A549 (cell line): ENCODE results near the gene ACAD11. TPM values are rescaled to one million over a fixed set of nuclear protein-coding genes. Genes with fewer than 3 reads are reported as not detected.
A peak's percentile ranks its signal among the peaks of the same experiment; 100 is the strongest.

Experiments
- ATAC-seq, 2 experiments: fragments of 200-7000 bp in 1 of 2; fragments of >200 bp in 1 of 2; cut with Nextera tagmentation in 1 of 2; cut with Tn5 transposase in 1 of 2; 3 replicates each; pipeline versions ENCODE4 v1.8.0 to v1.9.1; 2018 to 2020; ENCODE audit warnings: mild to moderate bottlenecking in 1 of 2, moderate library complexity in 1 of 2
- CTCF ChIA-PET: fragments of 300-600 bp; sonication (Branson Sonifier 250); formaldehyde crosslinking; extraction: SDS; loops from one replicate; lab custom pipeline; 2021; ENCODE audit warnings: antibody characterized with exemption, inconsistent platforms; lab: Yijun Ruan, JAX
- POLR2A ChIA-PET: fragments of 350-600 bp; formaldehyde crosslinking; extraction: SDS; loops from one replicate; lab custom pipeline; 2021; ENCODE audit warnings: antibody characterized with exemption, inconsistent platforms; lab: Yijun Ruan, JAX
- DNase-seq, 2 experiments: peaks; one replicate each; pipeline versions ENCODE4 v3.0.0 to v3.0.0-alpha.2; 2011 to 2016; ENCODE audit warnings: low read depth in 1 of 2, low spot score in 1 of 2
- FAIRE-seq: peaks from 2 replicates; lab custom pipeline; 2011; peaks lifted over from hg19 to GRCh38; lab: Jason Lieb, UNC
- H3K27ac ChIP-seq, 2 experiments: fragments of >200 bp; sonication (Bioruptor Twin); formaldehyde crosslinking; 3 replicates each; pipeline ENCODE4 v1.5.1; 2016 to 2017
- H3K4me1 ChIP-seq: fragments of >200 bp; sonication (Bioruptor Twin); formaldehyde crosslinking; 3 replicates; pipeline ENCODE4 v1.6.1; 2016
- H3K4me2 ChIP-seq: fragments of >200 bp; sonication (Bioruptor Twin); formaldehyde crosslinking; 3 replicates; pipeline ENCODE4 v1.6.1; 2016
- H3K4me3 ChIP-seq: fragments of >200 bp; sonication (Bioruptor Twin); formaldehyde crosslinking; 3 replicates; pipeline ENCODE4 v1.5.1; 2016
- H3K9me3 ChIP-seq: fragments of >200 bp; sonication (Bioruptor Twin); formaldehyde crosslinking; 3 replicates; pipeline ENCODE4 v1.6.1; 2016
- BHLHE40 ChIP-seq: IDR thresholded peaks from 2 replicates; pipeline ENCODE4 v1.6.1; 2012; ENCODE audit warnings: low read depth, low read length, inconsistent platforms
- CHD2 ChIP-seq: fragments of 150-350 bp; IDR thresholded peaks from 2 replicates; pipeline ENCODE4 v1.6.1; 2014; ENCODE audit warnings: low read length; ENCODE audit not compliant: partially characterized antibody
- CHD4 ChIP-seq: fragments of 200-600 bp; sonication (generic); IDR thresholded peaks from 2 replicates; pipeline ENCODE4 v1.6.1; 2016; ENCODE audit warnings: antibody characterized with exemption, mild to moderate bottlenecking, borderline replicate concordance
- ESRRA ChIP-seq: fragments of 150-350 bp; IDR thresholded peaks from 2 replicates; pipeline ENCODE4 v1.6.1; 2014; ENCODE audit warnings: mild to moderate bottlenecking, low read length, borderline replicate concordance
- FOXS1 ChIP-seq: fragments of 250-450 bp; sonication (Bioruptor Pico); IDR thresholded peaks from 2 replicates; pipeline ENCODE4 v1.5.0; 2020; ENCODE audit warnings: mild to moderate bottlenecking, moderate library complexity
- HDAC2 ChIP-seq: fragments of 200-600 bp; sonication (generic); IDR thresholded peaks from 2 replicates; pipeline ENCODE4 v1.6.1; 2016
- HEYL ChIP-seq: fragments of 250-450 bp; sonication (Bioruptor Pico); IDR thresholded peaks from 2 replicates; pipeline ENCODE4 v1.8.0; 2021; ENCODE audit warnings: mild to moderate bottlenecking, moderate library complexity
- HMGXB4 ChIP-seq: fragments of 250-450 bp; sonication (Bioruptor Pico); IDR thresholded peaks from 2 replicates; pipeline ENCODE4 v1.5.0; 2021; ENCODE audit warnings: mild to moderate bottlenecking, moderate library complexity, borderline replicate concordance
- HOXA7 ChIP-seq: fragments of 250-450 bp; sonication (Bioruptor Pico); IDR thresholded peaks from 2 replicates; pipeline ENCODE4 v1.5.0; 2020; ENCODE audit warnings: mild to moderate bottlenecking, moderate library complexity
- HOXB13 ChIP-seq: fragments of 250-450 bp; sonication (Bioruptor Pico); IDR thresholded peaks from 2 replicates; pipeline ENCODE4 v1.5.0; 2020; ENCODE audit warnings: low read depth, mild to moderate bottlenecking, moderate library complexity
- JUN ChIP-seq, 2 experiments: fragments of >200 bp; sonication (Bioruptor Twin); formaldehyde crosslinking; IDR thresholded peaks; 2 replicates in 1 of 2; 3 replicates in 1 of 2; pipeline ENCODE4 v1.6.1; 2016 to 2017
- JUNB ChIP-seq: fragments of >200 bp; sonication (Bioruptor Twin); formaldehyde crosslinking; IDR thresholded peaks from 2 replicates; pipeline ENCODE4 v1.6.1; 2016
- NFE2L2 ChIP-seq: fragments of 150-350 bp; conservative IDR thresholded peaks from 2 replicates; pipeline ENCODE4 v1.6.1; 2014; ENCODE audit warnings: low read length
- PHF8 ChIP-seq: fragments of 200-600 bp; sonication (generic); IDR thresholded peaks from 2 replicates; pipeline ENCODE4 v1.6.1; 2016; ENCODE audit warnings: low read depth, mild to moderate bottlenecking, antibody characterized with exemption, moderate library complexity, borderline replicate concordance
- RARB ChIP-seq: fragments of 250-450 bp; sonication (Bioruptor Pico); IDR thresholded peaks from 2 replicates; pipeline ENCODE4 v1.8.0; 2021; ENCODE audit warnings: mild to moderate bottlenecking, moderate library complexity
- REST ChIP-seq: fragments of 200-600 bp; sonication (generic); IDR thresholded peaks from 2 replicates; pipeline ENCODE4 v1.6.1; 2016; ENCODE audit warnings: antibody characterized with exemption, mild to moderate bottlenecking, moderate library complexity
- SMC3 ChIP-seq: fragments of >200 bp; sonication (Bioruptor Twin); formaldehyde crosslinking; IDR thresholded peaks from 3 replicates; pipeline ENCODE4 v1.6.1; 2018; ENCODE audit warnings: inconsistent platforms
- ZFP36 ChIP-seq: fragments of 450-650 bp; IDR thresholded peaks from 2 replicates; pipeline ENCODE4 v1.6.1; 2014; ENCODE audit warnings: borderline replicate concordance; ENCODE audit not compliant: partially characterized antibody
- ZSCAN20 ChIP-seq: fragments of 250-450 bp; sonication (Bioruptor Pico); IDR thresholded peaks from 2 replicates; pipeline ENCODE4 v1.8.0; 2022; ENCODE audit warnings: mild to moderate bottlenecking, moderate library complexity
- WGBS: methylation state at CpG from one replicate; pipeline ENCODE4 v1.1.6; 2017; ENCODE audit errors: missing lambda C conversion rate; 5-methylcytosine and 5-hydroxymethylcytosine counted together
- polyA plus RNA-seq, 4 experiments: library from polyadenylated mRNA; depleted of rRNA in 3 of 4; stranded (reverse); fragments of >200 nt; fragmentation: RNase III in 1 of 4; extraction: RNeasy Plus Mini Kit Qiagen cat#74134 plus additional on column Dnase treatment in 1 of 4; gene quantifications; 2 replicates in 3 of 4; 3 replicates in 1 of 4; pipeline ENCODE4 v1.2.3, GENCODE V29; 2011 to 2017
- TF ChIP-seq, protein P1 (sequence below): IDR thresholded peaks from 2 replicates; pipeline ENCODE4 v1.6.1; 2012; ENCODE audit warnings: low read depth, borderline replicate concordance
- TF ChIP-seq, protein P2 (sequence below): fragments of 450-650 bp; IDR thresholded peaks from 2 replicates; pipeline ENCODE4 v1.6.1; 2014; ENCODE audit warnings: antibody characterized with exemption

The ACAD11 gene
- polyA plus RNA-seq, 2 of the 4 experiments (the other 2 are of a cell fraction) = 10.3 to 19.2 TPM

DNA sequence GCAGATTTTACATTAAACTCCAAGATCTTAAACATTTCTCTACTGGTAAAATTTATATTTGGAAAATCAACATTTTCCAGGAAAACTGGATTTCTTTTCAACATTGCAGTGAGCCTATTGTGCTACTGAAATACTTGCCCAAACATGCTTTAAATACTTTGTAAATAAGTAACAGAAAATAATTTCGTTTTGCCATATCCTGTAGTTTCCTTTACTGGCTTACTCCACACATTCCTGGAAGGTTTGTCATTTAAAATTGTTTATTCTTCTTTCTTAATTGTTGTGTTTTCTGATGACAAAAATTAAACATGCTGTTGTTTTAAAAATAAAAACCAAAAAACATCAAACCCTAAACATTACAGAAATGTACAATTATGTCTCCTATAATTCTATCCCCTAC, 22.0 kb downstream of the ACAD11 start:
- Histone ChIP-seq H3K9me3 (no peaks in the 10 kb centered on the region), H3K4me3 (no peak overlapping the region)
- TF ChIP-seq RARB (no peak), JUNB (no peak)
- TF ChIP-seq, all 56 proteins: peak for 0
- DNase-seq (no peak), FAIRE-seq (no peak), ATAC-seq (no peak)
- POLR2A ChIA-PET = no interaction called here
- WGBS = 3% methylated on average over 1 of the region's 1 CpG
- Histone ChIP-seq H3K27ac (peak overlapping the region in 1 of 2 experiments; percentile 47; a peak in 3 of 6 replicates), H3K4me2 (peak overlapping the region; percentile 43), H3K4me1 (peaks cover 20% of the 10 kb centered on the region; the same call in 2 of the 3 replicates)
- CTCF ChIA-PET = no interaction called here

- ChIA-PET POLR2A (no interaction called here), CTCF (no interaction called here)
- no peak for FAIRE-seq
- Histone ChIP-seq H3K4me1 (peaks cover 24% of the 10 kb centered on the region; the same call in 2 of the 3 replicates), H3K9me3 (no peaks in the 10 kb centered on the region), H3K4me2 (no peak overlapping the region), H3K4me3 (no peak overlapping the region), H3K27ac (no peak overlapping the region)
- no peak for DNase-seq
- TF ChIP-seq CHD4 = no peak
- no peak for TF ChIP-seq NFE2L2
- no peak for TF ChIP-seq ESRRA
- TF ChIP-seq HOXA7 (CRISPR knock-in tag) = no peak
- no peak for TF ChIP-seq ZFP36
- no peak for TF ChIP-seq HMGXB4
- no peak for TF ChIP-seq SMC3
- no peak for TF ChIP-seq HOXB13 (CRISPR knock-in tag)
- no peak for TF ChIP-seq FOXS1 (CRISPR knock-in tag)
- TF ChIP-seq JUN (IDR thresholded peaks at IDR 0.05) = no peak
- no peak for TF ChIP-seq REST
- no peak for TF ChIP-seq HEYL (CRISPR knock-in tag)
- no peak for TF ChIP-seq HDAC2
- TF ChIP-seq, protein P1, sequence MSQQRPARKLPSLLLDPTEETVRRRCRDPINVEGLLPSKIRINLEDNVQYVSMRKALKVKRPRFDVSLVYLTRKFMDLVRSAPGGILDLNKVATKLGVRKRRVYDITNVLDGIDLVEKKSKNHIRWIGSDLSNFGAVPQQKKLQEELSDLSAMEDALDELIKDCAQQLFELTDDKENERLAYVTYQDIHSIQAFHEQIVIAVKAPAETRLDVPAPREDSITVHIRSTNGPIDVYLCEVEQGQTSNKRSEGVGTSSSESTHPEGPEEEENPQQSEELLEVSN = no peak
- no peak for TF ChIP-seq CHD2
- no peak for TF ChIP-seq ZSCAN20 (CRISPR knock-in tag)
- no peak for TF ChIP-seq BHLHE40
- TF ChIP-seq PHF8 = no peak
- TF ChIP-seq, protein P2, sequence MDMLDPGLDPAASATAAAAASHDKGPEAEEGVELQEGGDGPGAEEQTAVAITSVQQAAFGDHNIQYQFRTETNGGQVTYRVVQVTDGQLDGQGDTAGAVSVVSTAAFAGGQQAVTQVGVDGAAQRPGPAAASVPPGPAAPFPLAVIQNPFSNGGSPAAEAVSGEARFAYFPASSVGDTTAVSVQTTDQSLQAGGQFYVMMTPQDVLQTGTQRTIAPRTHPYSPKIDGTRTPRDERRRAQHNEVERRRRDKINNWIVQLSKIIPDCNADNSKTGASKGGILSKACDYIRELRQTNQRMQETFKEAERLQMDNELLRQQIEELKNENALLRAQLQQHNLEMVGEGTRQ = no peak
- no peak for ATAC-seq
Measured at GRCh38 chr3:132635052-132635451, 24.6 kb downstream of the ACAD11 start.
